IPS DF 6.9 (cell line): ENCODE data around the gene BAIAP2L1.
"Not testable (repeated sequence)": the region's sequence is repeated elsewhere in the genome, so short reads cannot be mapped to it uniquely, and the experiment has no call there.

ENCODE experiments used
- DNase-seq: peaks from one replicate; pipeline ENCODE4 v3.0.0-alpha.2; 2013; ENCODE audit warnings: low read depth, low spot score
- H3K27ac ChIP-seq: one replicate; pipeline ENCODE4 v1.5.1; 2013; ENCODE audit warnings: low read length, control low read depth
- H3K27me3 ChIP-seq: 2 replicates; pipeline ENCODE4 v1.6.1; 2013; ENCODE audit warnings: mild to moderate bottlenecking, low read length; ENCODE audit not compliant: control insufficient read depth, insufficient read depth
- H3K36me3 ChIP-seq: 2 replicates; pipeline ENCODE4 v1.6.1; 2013; ENCODE audit warnings: low read length; ENCODE audit not compliant: control insufficient read depth, insufficient read depth
- H3K4me1 ChIP-seq: 2 replicates; pipeline ENCODE4 v1.6.1; 2013; ENCODE audit warnings: low read length; ENCODE audit not compliant: control insufficient read depth, insufficient read depth
- H3K4me3 ChIP-seq: 2 replicates; pipeline ENCODE4 v1.5.1; 2013; ENCODE audit warnings: mild to moderate bottlenecking, low read length
- H3K9me3 ChIP-seq: 2 replicates; pipeline ENCODE4 v1.6.1; 2013; ENCODE audit warnings: low read length, inconsistent platforms; ENCODE audit not compliant: control insufficient read depth, insufficient read depth
- WGBS: extraction: QIAGEN DNeasy Blood & Tissue Kit; methylation state at CpG from one replicate; pipeline ENCODE4 v1.1.7; 2013; ENCODE audit warnings: mixed read lengths, missing lambda C conversion rate; ENCODE audit not compliant: insufficient read length, insufficient coverage; 5-methylcytosine and 5-hydroxymethylcytosine counted together

Gene BAIAP2L1, protein sequence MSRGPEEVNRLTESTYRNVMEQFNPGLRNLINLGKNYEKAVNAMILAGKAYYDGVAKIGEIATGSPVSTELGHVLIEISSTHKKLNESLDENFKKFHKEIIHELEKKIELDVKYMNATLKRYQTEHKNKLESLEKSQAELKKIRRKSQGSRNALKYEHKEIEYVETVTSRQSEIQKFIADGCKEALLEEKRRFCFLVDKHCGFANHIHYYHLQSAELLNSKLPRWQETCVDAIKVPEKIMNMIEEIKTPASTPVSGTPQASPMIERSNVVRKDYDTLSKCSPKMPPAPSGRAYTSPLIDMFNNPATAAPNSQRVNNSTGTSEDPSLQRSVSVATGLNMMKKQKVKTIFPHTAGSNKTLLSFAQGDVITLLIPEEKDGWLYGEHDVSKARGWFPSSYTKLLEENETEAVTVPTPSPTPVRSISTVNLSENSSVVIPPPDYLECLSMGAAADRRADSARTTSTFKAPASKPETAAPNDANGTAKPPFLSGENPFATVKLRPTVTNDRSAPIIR

DNA sequence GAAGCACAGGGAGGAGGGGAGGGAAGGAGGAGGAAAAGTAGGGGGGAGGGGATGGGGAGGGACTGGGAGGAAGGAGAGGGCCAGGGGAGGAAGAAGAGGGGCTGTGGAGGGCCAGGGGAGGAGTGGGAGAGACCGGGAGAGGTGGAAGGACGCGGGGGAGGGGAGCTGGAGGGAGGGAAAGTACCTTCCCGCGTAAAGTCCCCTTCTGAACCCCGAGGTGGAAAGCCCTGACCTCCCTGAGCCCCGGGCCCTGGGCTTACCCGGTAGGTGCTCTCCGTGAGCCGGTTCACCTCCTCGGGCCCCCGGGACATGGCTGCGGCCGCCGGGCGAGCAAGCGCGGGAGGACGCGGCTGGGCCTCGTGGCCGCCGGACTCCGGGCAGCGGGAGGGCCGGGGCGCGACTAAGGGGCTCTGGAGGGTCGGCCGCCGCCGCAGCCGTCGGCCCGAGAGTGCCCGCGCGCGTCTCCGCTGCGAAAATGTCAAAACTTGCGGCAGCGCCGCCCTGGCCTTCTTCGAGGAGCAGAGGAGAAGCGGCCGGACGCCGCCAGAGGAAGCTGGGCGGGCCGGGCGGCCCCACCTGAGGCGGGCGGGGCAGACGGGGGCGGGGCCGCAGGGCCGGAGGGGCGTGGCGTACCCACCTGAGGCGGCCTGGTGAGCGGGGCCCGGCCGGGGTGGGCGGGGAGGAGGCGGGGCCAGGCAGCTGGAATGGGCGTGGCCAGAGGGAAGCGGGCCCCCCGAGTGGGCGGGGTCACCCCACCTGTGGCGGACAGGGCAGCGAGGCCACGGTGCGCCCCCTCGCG, at the start of gene BAIAP2L1:
TSS of gene BAIAP2L1 (minus strand) at position 549 of the 799 bp plus-strand sequence. CDS start at position 311, 238 bp downstream.
- H3K27ac ChIP-seq: no peak within 1 kb of the TSS
- WGBS: no CpG with 5 or more reads among the region's 76 CpGs
- DNase-seq: peak; percentile 61
- peaks cover 4% of the 10 kb centered on the region; the same call in 1 of the 2 replicates for H3K4me1 ChIP-seq
- H3K9me3 ChIP-seq: no peaks in the 10 kb centered on the region
- no peaks in the 10 kb centered on the region for H3K27me3 ChIP-seq
- no peaks in the 10 kb centered on the region for H3K36me3 ChIP-seq
- H3K4me3 ChIP-seq: peak within 1 kb of the TSS; percentile 73

DNA sequence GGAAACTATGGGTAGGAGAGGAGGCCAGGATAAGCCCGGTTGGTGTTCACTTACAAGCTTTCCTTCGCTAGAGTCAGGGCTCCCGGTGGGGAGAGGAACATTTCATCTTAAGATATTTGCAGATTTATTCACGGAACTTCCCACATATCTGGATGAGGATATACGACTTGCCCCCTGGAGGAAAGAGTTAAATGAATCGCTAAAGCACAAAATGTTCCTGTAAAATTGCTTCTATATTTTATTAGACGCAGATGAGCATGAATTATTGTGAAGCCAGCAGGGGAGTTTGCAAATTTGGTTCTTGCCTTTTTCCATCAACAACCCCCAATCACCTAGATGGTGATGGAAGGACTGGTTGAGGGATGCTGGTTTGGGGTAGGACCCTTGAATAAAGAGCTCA, 47.9 kb upstream of the BAIAP2L1 start:
- no peak for DNase-seq
- Histone ChIP-seq H3K4me3 (no peak overlapping the region), H3K36me3 (no peaks in the 10 kb centered on the region), H3K27ac (no peak overlapping the region), H3K27me3 (no peaks in the 10 kb centered on the region), H3K4me1 (no peaks in the 10 kb centered on the region), H3K9me3 (peaks cover 1% of the 10 kb centered on the region)
- no CpG with 5 or more reads among the region's 7 CpGs for WGBS

DNA sequence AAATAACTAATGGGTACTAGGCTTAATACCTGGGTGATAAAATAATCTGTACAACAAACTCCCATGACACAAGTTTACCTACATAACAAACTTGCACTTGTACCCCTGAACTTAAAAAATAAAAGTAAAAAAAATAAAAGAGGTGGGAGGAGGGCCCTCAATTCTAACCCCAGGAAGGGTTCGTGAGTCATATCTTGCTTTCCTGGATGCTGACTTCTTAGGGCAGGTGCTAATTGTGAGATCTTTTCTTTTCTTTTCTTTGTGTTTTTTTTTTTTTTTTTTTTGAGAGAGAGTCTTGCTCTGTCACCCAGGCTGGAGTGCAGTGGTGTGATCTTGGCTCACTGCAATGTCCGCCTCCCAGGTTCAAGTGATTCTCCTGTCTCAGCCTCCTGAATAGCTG, 40.1 kb upstream of the BAIAP2L1 start:
- not testable (repeated sequence) for H3K27ac ChIP-seq, H3K27me3 ChIP-seq, H3K4me1 ChIP-seq, H3K4me3 ChIP-seq, H3K9me3 ChIP-seq, DNase-seq, H3K36me3 ChIP-seq
- no CpG with 5 or more reads among the region's 2 CpGs for WGBS

DNA sequence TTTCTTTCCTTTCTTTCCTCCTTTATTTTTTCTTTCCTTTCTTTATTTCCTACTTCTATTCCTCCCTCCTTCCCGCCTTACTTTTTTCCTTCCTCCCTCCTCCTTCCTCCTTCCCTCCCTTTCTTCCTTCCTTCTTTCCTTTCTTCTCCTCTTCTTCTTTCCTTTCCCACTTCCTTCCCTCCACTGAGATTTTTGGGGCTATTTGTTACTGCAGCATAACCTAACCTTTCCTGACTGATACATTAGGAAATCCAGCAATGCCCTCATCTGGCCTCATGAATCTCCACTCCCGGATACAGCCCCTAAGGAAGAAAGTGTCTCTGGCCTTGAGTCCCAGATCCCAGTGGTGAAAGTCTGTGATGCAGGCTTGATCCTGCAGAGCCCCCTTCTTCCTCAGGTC, 38.6 kb upstream of the BAIAP2L1 start:
- H3K4me3 ChIP-seq: no peak overlapping the region
- 15% methylated on average over 1 of the region's 2 CpGs for WGBS
- no peaks in the 10 kb centered on the region for H3K9me3 ChIP-seq
- H3K27ac ChIP-seq: no peak overlapping the region
- no peaks in the 10 kb centered on the region for H3K27me3 ChIP-seq
- DNase-seq: no peak
- H3K4me1 ChIP-seq: no peaks in the 10 kb centered on the region; the same call in 1 of the 2 replicates
- H3K36me3 ChIP-seq: no peaks in the 10 kb centered on the region

DNA sequence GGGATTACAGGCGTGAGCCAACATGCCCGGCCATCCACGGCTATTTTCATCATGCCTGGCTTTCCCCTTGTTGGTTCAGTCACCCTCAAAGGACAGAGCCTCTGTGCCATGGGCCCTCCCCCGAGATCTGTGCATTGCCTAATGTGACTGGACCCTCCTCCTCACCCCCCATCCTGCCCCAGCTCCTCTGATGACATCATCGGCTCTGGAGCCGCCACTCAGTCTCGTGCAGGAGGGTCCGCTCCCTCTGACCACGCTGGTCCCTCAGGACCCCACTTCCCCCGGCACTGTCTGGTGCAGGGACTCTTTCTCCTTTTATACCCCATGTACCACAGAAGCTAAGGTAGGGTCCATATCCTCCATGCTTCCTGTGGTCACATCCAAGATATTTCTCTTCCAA, 33.2 kb upstream of the BAIAP2L1 start:
- WGBS: no CpG with 5 or more reads among the region's 10 CpGs
- Histone ChIP-seq H3K9me3 (no peaks in the 10 kb centered on the region), H3K4me1 (no peaks in the 10 kb centered on the region; the same call in 1 of the 2 replicates), H3K27ac (no peak overlapping the region), H3K36me3 (no peaks in the 10 kb centered on the region), H3K27me3 (no peaks in the 10 kb centered on the region), H3K4me3 (no peak overlapping the region)
- DNase-seq: no peak

DNA sequence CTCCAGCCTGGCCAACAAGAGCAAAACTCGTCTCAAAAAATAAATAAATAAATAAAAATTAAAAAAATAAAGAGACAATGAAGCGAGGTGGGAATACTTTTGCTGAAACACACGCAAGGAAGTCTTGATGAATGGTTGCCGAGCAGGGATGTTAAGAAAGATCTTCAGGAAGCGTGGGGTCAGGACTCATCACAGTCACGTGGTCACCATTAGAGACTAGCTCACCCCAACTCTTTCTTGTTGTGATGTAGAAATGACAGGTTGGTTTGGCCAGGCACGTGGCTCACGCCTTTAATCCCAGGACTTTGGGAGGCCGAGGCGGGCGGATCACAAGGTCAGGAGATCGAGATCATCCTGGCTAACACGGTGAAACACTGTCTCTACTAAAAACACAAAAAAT, 28.9 kb upstream of the BAIAP2L1 start:
- no CpG with 5 or more reads among the region's 13 CpGs for WGBS
- Histone ChIP-seq H3K4me1 (no peaks in the 10 kb centered on the region), H3K9me3 (no peaks in the 10 kb centered on the region), H3K27ac (no peak overlapping the region), H3K4me3 (no peak overlapping the region), H3K27me3 (no peaks in the 10 kb centered on the region), H3K36me3 (no peaks in the 10 kb centered on the region)
- DNase-seq: no peak

DNA sequence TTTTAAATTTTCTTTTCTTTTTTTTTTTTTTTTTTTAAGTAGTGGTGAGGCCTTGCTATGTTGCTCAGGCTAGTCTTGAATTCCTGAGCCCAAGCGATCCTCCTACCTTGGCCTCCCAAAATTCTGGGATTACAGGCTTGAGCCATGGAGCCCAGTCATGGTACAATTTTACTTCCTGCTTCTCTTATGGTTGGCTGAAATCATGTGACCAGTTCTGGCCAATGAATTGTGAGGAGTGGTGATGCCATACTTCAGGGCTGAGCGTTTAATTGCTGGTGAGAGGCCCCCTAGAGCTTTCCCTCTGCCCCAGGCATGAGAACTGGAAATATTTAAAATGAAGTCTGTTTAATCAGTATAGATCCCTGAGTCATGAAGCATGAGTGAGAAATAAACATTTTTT, 22.2 kb upstream of the BAIAP2L1 start:
- no peak overlapping the region for H3K27ac ChIP-seq
- H3K9me3 ChIP-seq: no peaks in the 10 kb centered on the region
- DNase-seq: no peak
- H3K4me3 ChIP-seq: no peak overlapping the region
- no CpG with 5 or more reads among the region's 2 CpGs for WGBS
- H3K4me1 ChIP-seq: no peaks in the 10 kb centered on the region
- H3K36me3 ChIP-seq: no peaks in the 10 kb centered on the region
- no peaks in the 10 kb centered on the region for H3K27me3 ChIP-seq

DNA sequence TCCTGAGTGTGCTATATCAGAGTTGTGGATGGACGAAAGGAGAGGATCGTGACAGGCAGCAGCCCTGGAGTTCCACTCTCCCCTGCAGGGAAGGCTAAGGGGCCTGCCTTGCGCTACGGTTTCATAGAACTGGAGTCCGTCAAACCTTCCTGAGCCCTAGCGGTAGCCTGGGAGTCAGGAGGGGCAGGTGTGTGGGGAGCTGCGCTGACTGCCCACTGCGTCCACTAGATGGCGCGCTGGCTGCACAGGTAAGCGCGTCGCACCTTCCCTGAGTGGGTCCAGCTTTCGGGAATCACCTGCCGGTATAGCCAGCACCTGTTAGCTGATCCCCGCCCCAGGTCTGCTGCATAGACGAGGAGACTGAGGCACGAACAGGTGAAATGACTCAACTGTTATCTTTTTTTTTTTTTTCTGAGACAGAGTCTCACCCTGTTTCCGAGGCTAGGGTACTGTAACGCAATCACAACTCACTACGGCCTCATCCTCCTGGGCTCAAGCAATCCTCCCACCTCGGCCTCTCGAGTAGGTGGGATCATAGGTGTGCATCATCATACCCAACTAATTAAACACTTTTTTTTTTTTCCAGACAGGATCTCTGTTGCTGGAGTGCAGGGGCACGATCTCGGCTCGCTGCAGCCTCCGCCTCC, 20.2 kb upstream of the BAIAP2L1 start:
- Histone ChIP-seq H3K36me3 (no peaks in the 10 kb centered on the region), H3K4me1 (no peaks in the 10 kb centered on the region), H3K27me3 (no peaks in the 10 kb centered on the region), H3K9me3 (no peaks in the 10 kb centered on the region), H3K4me3 (no peak overlapping the region), H3K27ac (no peak overlapping the region)
- WGBS: no CpG with 5 or more reads among the region's 27 CpGs
- peak; percentile 88 for DNase-seq

DNA sequence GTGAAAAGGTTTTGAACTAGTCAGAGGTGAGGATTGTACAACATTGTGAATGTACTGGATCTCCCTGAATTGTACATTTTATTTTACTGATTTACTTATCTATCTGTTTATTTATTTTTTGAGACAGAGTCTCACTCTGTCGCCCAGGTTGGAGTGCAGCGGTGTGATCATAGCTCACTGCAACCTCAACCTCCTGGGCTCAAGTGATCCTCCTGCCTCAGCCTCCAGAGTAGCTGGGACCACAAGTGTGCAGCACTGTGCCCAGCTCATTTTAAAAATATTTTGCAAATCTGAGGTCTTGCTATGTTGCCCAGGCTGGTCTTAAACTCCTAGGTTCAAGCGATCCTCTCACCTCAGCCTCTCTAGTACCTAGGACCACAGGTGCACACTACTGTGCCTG, 19.1 kb upstream of the BAIAP2L1 start:
- H3K27ac ChIP-seq, H3K9me3 ChIP-seq: not testable (repeated sequence)
- no CpG with 5 or more reads among the region's 3 CpGs for WGBS

DNA sequence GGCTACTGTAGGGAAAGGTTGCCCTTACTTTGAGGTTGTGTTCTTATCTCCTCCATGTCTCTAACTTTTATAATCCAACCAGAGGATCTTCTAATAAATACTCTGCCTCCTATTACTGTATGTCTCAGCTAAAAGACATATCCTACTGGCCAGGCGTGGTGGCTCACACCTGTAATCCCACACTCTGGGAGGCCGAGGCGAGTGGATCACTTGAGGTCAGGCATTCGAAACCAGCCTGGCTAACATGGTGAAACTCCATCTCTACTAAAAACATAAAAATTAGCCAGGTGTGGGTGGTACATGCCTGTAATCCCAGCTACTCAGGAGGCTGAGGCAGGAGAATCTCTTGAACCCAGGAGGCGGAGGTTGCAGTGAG, 18.4 kb upstream of the BAIAP2L1 start:
- not testable (repeated sequence) for H3K9me3 ChIP-seq, H3K27ac ChIP-seq, H3K4me3 ChIP-seq, H3K27me3 ChIP-seq, H3K36me3 ChIP-seq, H3K4me1 ChIP-seq, DNase-seq
- no CpG with 5 or more reads among the region's 5 CpGs for WGBS

More for the DNA sequence above, 19.1 kb upstream of the BAIAP2L1 start:
- not testable (repeated sequence) for H3K4me1 ChIP-seq, H3K4me3 ChIP-seq, DNase-seq, H3K36me3 ChIP-seq, H3K27me3 ChIP-seq
